NCI-H524 treated with DMSO at 0.1 percent for 48 hours (cell line): ENCODE results near the gene DYSF.

Experiments used
- DNase-seq: peaks from one replicate; lab custom pipeline; 2025; lab: John Stamatoyannopoulos, UW

The DYSF gene

GRCh38 chr2:71456617-71457016, 3.3 kb downstream of the DYSF start:
- no peak for DNase-seq

GRCh38 chr2:71457123-71457915, 4.0 kb downstream of the DYSF start:
- DNase-seq: no peak

- DNase-seq: no peak
These were observed 4.6 kb downstream of the DYSF start for GRCh38 chr2:71457923-71458322.

GRCh38 chr2:71458413-71459083, 5.2 kb downstream of the DYSF start:
- no peak for DNase-seq

- DNase-seq: no peak
These were observed 5.7 kb downstream of the DYSF start for GRCh38 chr2:71459084-71459431.

GRCh38 chr2:71460056-71460455, 6.7 kb downstream of the DYSF start:
- no peak for DNase-seq

GRCh38 chr2:71460595-71461303, 7.4 kb downstream of the DYSF start:
- DNase-seq: no peak

GRCh38 chr2:71461304-71461671, 7.9 kb downstream of the DYSF start:
- DNase-seq: no peak

GRCh38 chr2:71462056-71462605, 8.8 kb downstream of the DYSF start:
- no peak for DNase-seq

- no peak for DNase-seq
These were observed 9.4 kb downstream of the DYSF start for GRCh38 chr2:71462641-71463341.

GRCh38 chr2:71463342-71463654, 9.9 kb downstream of the DYSF start:
- DNase-seq: no peak

GRCh38 chr2:71464389-71464788, 11.0 kb downstream of the DYSF start:
- DNase-seq: no peak

GRCh38 chr2:71465356-71465755, 12.0 kb downstream of the DYSF start:
- DNase-seq: no peak

- DNase-seq: no peak
These were observed 12.6 kb downstream of the DYSF start for GRCh38 chr2:71465961-71466300.

GRCh38 chr2:71466301-71467179, 13.2 kb downstream of the DYSF start:
- DNase-seq: no peak

- no peak for DNase-seq
These were observed 13.9 kb downstream of the DYSF start for GRCh38 chr2:71467180-71467815.

GRCh38 chr2:71468279-71469015, 15.1 kb downstream of the DYSF start:
- no peak for DNase-seq

GRCh38 chr2:71469403-71470398, 16.3 kb downstream of the DYSF start:
- no peak for DNase-seq

- DNase-seq: no peak
These were observed 17.9 kb downstream of the DYSF start for GRCh38 chr2:71471276-71471675.
